ENCODE data around the gene ZNF366. TPM values are rescaled to one million over a fixed set of nuclear protein-coding genes. Genes with fewer than 3 reads are reported as not detected.

Gene ZNF366
- total and polyA plus RNA-seq, 9 donors: 0.83 to 3.5 (median 1.6) TPM

GRCh38 chr5:72518001-72518683 lies 10.9 kb upstream of the ZNF366 start:
- intact Hi-C loops (cut with DNase I): loop anchor here in 1 of 4 donors (5.0 kb wide), 1 partner anchor 759 kb away; no protein-coding TSS in a partner anchor
- TF ChIP-seq POLR2A (IDR thresholded peaks at IDR 0.05) (no peak), CTCF (IDR thresholded peaks at IDR 0.05) (no peak), EP300 (IDR thresholded peaks at IDR 0.05) (no peak)
- Histone ChIP-seq H3K27ac (no peak overlapping the region), H3K36me3 (no peaks in the 10 kb centered on the region), H3K4me3 (no peak overlapping the region), H3K27me3 (no peaks in the 10 kb centered on the region), H3K9me3 (no peaks in the 10 kb centered on the region), H3K4me1 (ENCODE audit: insufficient read depth) (no peaks in the 10 kb centered on the region)
- WGBS, 3 donors: 74 to 76% (median 75%) methylated on average over 12 of the region's 12 CpGs
- no peak for DNase-seq

- DNase-seq: no peak
- Histone ChIP-seq H3K27me3 (no peaks in the 10 kb centered on the region), H3K27ac (no peak overlapping the region), H3K9me3 (no peaks in the 10 kb centered on the region), H3K36me3 (no peaks in the 10 kb centered on the region), H3K4me1 (ENCODE audit: insufficient read depth) (no peaks in the 10 kb centered on the region), H3K4me3 (no peak overlapping the region)
- 85 to 92% (median 91%) methylated on average over 2 of the region's 2 CpGs for WGBS, 3 donors
- intact Hi-C loops (cut with DNase I): loop anchor here in 1 of 4 donors (5.0 kb wide), 1 partner anchor 760 kb away; no protein-coding TSS in a partner anchor
- TF ChIP-seq POLR2A (IDR thresholded peaks at IDR 0.05) (no peak), EP300 (IDR thresholded peaks at IDR 0.05) (no peak), CTCF (IDR thresholded peaks at IDR 0.05) (no peak)
Observed at GRCh38 chr5:72516916-72517315, 9.7 kb upstream of the ZNF366 start.

GRCh38 chr5:72515211-72515610 lies 8.0 kb upstream of the ZNF366 start:
- no peak overlapping the region for H3K4me3 ChIP-seq
- TF ChIP-seq EP300 (IDR thresholded peaks at IDR 0.05) (no peak), CTCF (IDR thresholded peaks at IDR 0.05) (no peak), POLR2A (IDR thresholded peaks at IDR 0.05) (no peak)
- DNase-seq: no peak
- H3K9me3 ChIP-seq: no peaks in the 10 kb centered on the region
- no peak overlapping the region for H3K27ac ChIP-seq
- intact Hi-C loops (cut with DNase I): loop anchor here in 1 of 4 donors (5.0 kb wide), 1 partner anchor 762 kb away; no protein-coding TSS in a partner anchor
- H3K4me1 ChIP-seq (ENCODE audit: insufficient read depth): no peaks in the 10 kb centered on the region
- no peaks in the 10 kb centered on the region for H3K27me3 ChIP-seq
- no peaks in the 10 kb centered on the region for H3K36me3 ChIP-seq
- WGBS, 3 donors: 93 to 96% (median 94%) methylated on average over 5 of the region's 5 CpGs

- Histone ChIP-seq H3K27ac (no peak overlapping the region), H3K4me3 (no peak overlapping the region), H3K9me3 (no peaks in the 10 kb centered on the region), H3K4me1 (ENCODE audit: insufficient read depth) (no peaks in the 10 kb centered on the region), H3K27me3 (no peaks in the 10 kb centered on the region), H3K36me3 (no peaks in the 10 kb centered on the region)
- no peak for TF ChIP-seq EP300 (IDR thresholded peaks at IDR 0.05)
- intact Hi-C loops (cut with DNase I): no loop called here
- DNase-seq: no peak
Observed at GRCh38 chr5:72512593-72512860, 5.3 kb upstream of the ZNF366 start.

GRCh38 chr5:72511774-72512592 lies 4.8 kb upstream of the ZNF366 start:
- intact Hi-C loops (cut with DNase I): no loop called here
- H3K4me1 ChIP-seq (ENCODE audit: insufficient read depth): no peaks in the 10 kb centered on the region
- no peaks in the 10 kb centered on the region for H3K27me3 ChIP-seq
- no peak overlapping the region for H3K4me3 ChIP-seq
- no peaks in the 10 kb centered on the region for H3K9me3 ChIP-seq
- no peaks in the 10 kb centered on the region for H3K36me3 ChIP-seq
- H3K27ac ChIP-seq: no peak overlapping the region
- WGBS, 3 donors: 87 to 92% (median 89%) methylated on average over 6 of the region's 6 CpGs
- DNase-seq: no peak
- TF ChIP-seq POLR2A (IDR thresholded peaks at IDR 0.05) (no peak), CTCF (IDR thresholded peaks at IDR 0.05) (no peak), EP300 (IDR thresholded peaks at IDR 0.05) (no peak)

Data from ovary (tissue), 9 donors.